IMR-90 (cell line): ENCODE data around the gene TMTC1. TPM values are rescaled to one million over a fixed set of nuclear protein-coding genes. Genes with fewer than 3 reads are reported as not detected.

Experiments
- ATAC-seq: fragments of 200-7000 bp; cut with Tn5 transposase; 2 replicates; pipeline ENCODE4 v1.9.1; 2020; ENCODE audit warnings: low read depth, mild to moderate bottlenecking, moderate library complexity
- BruUV-seq: library from RNA; stranded (reverse); fragments of 400-500 nt; replicated peaks from 2 replicates; lab custom pipeline; 2021; lab: Mats Ljungman, UMichigan
- CTCF ChIA-PET: fragments of 300-600 bp; formaldehyde crosslinking; extraction: SDS; loops from one replicate; lab custom pipeline; 2021; ENCODE audit warnings: antibody characterized with exemption; lab: Yijun Ruan, JAX
- POLR2A ChIA-PET: fragments of 300-600 bp; sonication (Branson Sonifier 250); formaldehyde crosslinking; loops from one replicate; lab custom pipeline; 2022; ENCODE audit warnings: antibody characterized with exemption; ENCODE audit not compliant: unreplicated experiment; lab: Charles Lee
- DNase-seq: peaks from one replicate; pipeline ENCODE4 v3.0.0; 2013
- H2AFZ ChIP-seq: replicated peaks from 2 replicates; pipeline ENCODE3; 2013; ENCODE audit warnings: low read length, mild to moderate bottlenecking; ENCODE audit not compliant: poor library complexity
- H2AK5ac ChIP-seq: 2 replicates; pipeline ENCODE4 v1.6.1; 2013; ENCODE audit warnings: low read depth, low read length, inconsistent platforms
- H2AK9ac ChIP-seq: replicated peaks from 2 replicates; pipeline ENCODE3; 2013; ENCODE audit warnings: mild to moderate bottlenecking, low read depth, low read length, moderate library complexity; ENCODE audit not compliant: poor library complexity
- H2BK120ac ChIP-seq: 2 replicates; pipeline ENCODE4 v1.6.1; 2013; ENCODE audit warnings: low read depth, low read length, inconsistent platforms
- H2BK15ac ChIP-seq: 3 replicates; pipeline ENCODE4 v1.6.1; 2013; ENCODE audit warnings: low read depth, low read length, inconsistent platforms
- H2BK20ac ChIP-seq: 2 replicates; pipeline ENCODE4 v1.6.1; 2013; ENCODE audit warnings: low read depth, mild to moderate bottlenecking, inconsistent platforms, low read length, moderate library complexity
- H2BK5ac ChIP-seq: 2 replicates; pipeline ENCODE4 v1.6.1; 2013; ENCODE audit warnings: mild to moderate bottlenecking, low read depth, low read length, inconsistent platforms; ENCODE audit not compliant: poor library complexity, severe bottlenecking
- H3K14ac ChIP-seq: replicated peaks from 2 replicates; pipeline ENCODE4 v1.6.1; 2013; ENCODE audit warnings: low read depth, low read length, inconsistent platforms
- H3K18ac ChIP-seq: 2 replicates; pipeline ENCODE4 v1.6.1; 2013; ENCODE audit warnings: low read depth, low read length, control low read depth
- H3K23ac ChIP-seq: 2 replicates; pipeline ENCODE4 v1.6.1; 2013; ENCODE audit warnings: low read depth, low read length, inconsistent platforms
- H3K27ac ChIP-seq: 2 replicates; pipeline ENCODE4 v1.5.1; 2013; ENCODE audit warnings: mild to moderate bottlenecking, control low read depth, low read length; ENCODE audit not compliant: insufficient read depth
- H3K27me3 ChIP-seq: 2 replicates; pipeline ENCODE4 v1.6.1; 2013; ENCODE audit warnings: low read length; ENCODE audit not compliant: control insufficient read depth, insufficient read depth
- H3K36me3 ChIP-seq: 2 replicates; pipeline ENCODE4 v1.6.1; 2013; ENCODE audit warnings: low read length, mixed read lengths; ENCODE audit not compliant: control insufficient read depth, insufficient read depth
- H3K4ac ChIP-seq: 2 replicates; pipeline ENCODE4 v1.6.1; 2013; ENCODE audit warnings: low read depth, low read length, inconsistent platforms
- H3K4me1 ChIP-seq: 2 replicates; pipeline ENCODE4 v1.6.1; 2013; ENCODE audit warnings: low read length, mixed read lengths; ENCODE audit not compliant: control insufficient read depth, insufficient read depth
- H3K4me2 ChIP-seq: 2 replicates; pipeline ENCODE4 v1.6.1; 2013; ENCODE audit warnings: low read depth, mild to moderate bottlenecking, control low read depth, low read length, moderate library complexity
- H3K4me3 ChIP-seq: 2 replicates; pipeline ENCODE4 v1.5.1; 2013; ENCODE audit warnings: low read depth, mild to moderate bottlenecking, control low read depth, low read length, moderate library complexity; ENCODE audit not compliant: insufficient read depth
- H3K56ac ChIP-seq: 2 replicates; pipeline ENCODE4 v1.6.1; 2013; ENCODE audit warnings: low read length, inconsistent platforms; ENCODE audit not compliant: insufficient read depth; ENCODE audit errors: extremely low read depth
- H3K79me1 ChIP-seq, 2 experiments: 2 replicates each; pipeline ENCODE4 v1.6.1; 2013; ENCODE audit warnings: low read length in 2 of 2, inconsistent platforms in 1 of 2, low read depth in 1 of 2
- H3K9ac ChIP-seq: 2 replicates; pipeline ENCODE4 v1.6.1; 2013; ENCODE audit warnings: low read depth, low read length, control low read depth
- H3K9me1 ChIP-seq: 2 replicates; pipeline ENCODE4 v1.6.1; 2013; ENCODE audit warnings: low read length, inconsistent platforms; ENCODE audit not compliant: insufficient read depth
- H3K9me3 ChIP-seq: 2 replicates; pipeline ENCODE4 v1.6.1; 2013; ENCODE audit warnings: low read length; ENCODE audit not compliant: control insufficient read depth, insufficient read depth
- H4K20me1 ChIP-seq: 2 replicates; pipeline ENCODE4 v1.6.1; 2013; ENCODE audit warnings: low read length, inconsistent platforms; ENCODE audit not compliant: insufficient read depth
- H4K5ac ChIP-seq: 2 replicates; pipeline ENCODE4 v1.6.1; 2013; ENCODE audit warnings: mild to moderate bottlenecking, low read depth, low read length, control low read depth
- H4K8ac ChIP-seq, 2 experiments: 2 replicates each; pipeline ENCODE4 v1.6.1; 2013; ENCODE audit warnings: low read depth in 2 of 2, low read length in 2 of 2, control low read depth in 1 of 2, inconsistent platforms in 1 of 2
- H4K91ac ChIP-seq: 2 replicates; pipeline ENCODE4 v1.6.1; 2013; ENCODE audit warnings: low read depth, low read length, inconsistent platforms; ENCODE audit not compliant: insufficient read depth
- BHLHE40 ChIP-seq: fragments of 150-350 bp; IDR thresholded peaks from 2 replicates; pipeline ENCODE4 v1.6.1; 2016; ENCODE audit warnings: mild to moderate bottlenecking, low read depth, low read length
- CEBPB ChIP-seq: IDR thresholded peaks from 2 replicates; pipeline ENCODE4 v1.6.1; 2012; ENCODE audit warnings: low read depth, low read length, improper control_type of control experiment
- CHD1 ChIP-seq: IDR thresholded peaks from 2 replicates; pipeline ENCODE4 v1.6.1; 2012; ENCODE audit warnings: low read depth, low read length, improper control_type of control experiment
- CTCF ChIP-seq: conservative IDR thresholded peaks from 2 replicates; pipeline ENCODE4 v1.5.1; 2012; ENCODE audit warnings: mild to moderate bottlenecking, low read depth, low read length, improper control_type of control experiment
- ELK1 ChIP-seq: fragments of 150-350 bp; IDR thresholded peaks from 2 replicates; pipeline ENCODE4 v1.6.1; 2016; ENCODE audit warnings: low read depth, mild to moderate bottlenecking, low read length, moderate library complexity, borderline replicate concordance
- FOS ChIP-seq: fragments of 150-350 bp; IDR thresholded peaks from 2 replicates; pipeline ENCODE4 v1.6.1; 2016; ENCODE audit warnings: low read depth, low read length
- MAFK ChIP-seq: IDR thresholded peaks from 2 replicates; pipeline ENCODE4 v1.6.1; 2012; ENCODE audit warnings: low read depth, low read length, improper control_type of control experiment
- MAZ ChIP-seq: IDR thresholded peaks from 2 replicates; pipeline ENCODE4 v1.6.1; 2012; ENCODE audit warnings: low read depth, mild to moderate bottlenecking, low read length, improper control_type of control experiment, moderate library complexity, borderline replicate concordance
- MXI1 ChIP-seq: IDR thresholded peaks from 2 replicates; pipeline ENCODE4 v1.6.1; 2012; ENCODE audit warnings: low read depth, mild to moderate bottlenecking, low read length, moderate library complexity, borderline replicate concordance
- NFE2L2 ChIP-seq: fragments of 150-350 bp; IDR thresholded peaks from 2 replicates; pipeline ENCODE4 v1.6.1; 2016; ENCODE audit warnings: low read depth, mild to moderate bottlenecking, low read length
- POLR2A ChIP-seq: IDR thresholded peaks from 2 replicates; pipeline ENCODE4 v1.6.1; 2012; ENCODE audit warnings: mild to moderate bottlenecking, low read depth, low read length
- RAD21 ChIP-seq: IDR thresholded peaks from 2 replicates; pipeline ENCODE4 v1.6.1; 2012; ENCODE audit warnings: low read length, improper control_type of control experiment
- RCOR1 ChIP-seq: IDR thresholded peaks from 2 replicates; pipeline ENCODE4 v1.6.1; 2012; ENCODE audit warnings: mild to moderate bottlenecking, low read length, improper control_type of control experiment; ENCODE audit not compliant: insufficient replicate concordance
- RFX5 ChIP-seq: IDR thresholded peaks from 2 replicates; pipeline ENCODE4 v1.8.0; 2012; ENCODE audit warnings: low read depth, mild to moderate bottlenecking, low read length, moderate library complexity
- SMC3 ChIP-seq: fragments of 150-350 bp; IDR thresholded peaks from 2 replicates; pipeline ENCODE4 v1.6.1; 2016; ENCODE audit warnings: low read depth, mild to moderate bottlenecking, antibody characterized with exemption, low read length, moderate library complexity
- WGBS, 2 experiments: methylation state at CpG; one replicate each; pipeline versions ENCODE4 v1.1.5 to v1.1.7; 2013; ENCODE audit warnings: missing lambda C conversion rate in 2 of 2; ENCODE audit not compliant: insufficient read length in 1 of 2; ENCODE audit errors: extremely low coverage in 2 of 2; 5-methylcytosine and 5-hydroxymethylcytosine counted together
- dilution Hi-C: fragments of 300-500 bp; cut with HindIII; formaldehyde crosslinking; loops from one replicate; pipeline ENCODE4 v1.14.3; 2018; ENCODE audit warnings: low sequenced_read_pairs; ENCODE audit not compliant: unreplicated experiment
- in situ Hi-C: fragments of 300-500 bp; cut with MboI; formaldehyde crosslinking; loops from 3 replicates; pipeline ENCODE4 v1.14.3; 2019; ENCODE audit warnings: low sequenced_read_pairs, inconsistent platforms, mixed read lengths
- intact Hi-C: fragments of 100-400 bp; cut with micrococcal nuclease; formaldehyde crosslinking; loops from 2 replicates; pipeline ENCODE4 v1.10.0; 2022
- polyA plus RNA-seq, 3 experiments: library from polyadenylated mRNA; depleted of rRNA; stranded (reverse); fragments of >200 nt; gene quantifications; 2 replicates each; pipeline ENCODE4 v1.2.3, GENCODE V29; 2012; ENCODE audit warnings: low replicate concordance in 1 of 3
- total RNA-seq: library from RNA; depleted of rRNA; stranded (reverse); fragments of >200 nt; gene quantifications from 2 replicates; pipeline ENCODE4 v1.2.3, GENCODE V29; 2012
- TF ChIP-seq, protein P1 (sequence below): fragments of 150-350 bp; IDR thresholded peaks from 2 replicates; pipeline ENCODE4 v1.6.1; 2017; ENCODE audit warnings: mild to moderate bottlenecking, antibody characterized with exemption, low read length, low read depth

The TMTC1 gene
- total and polyA plus RNA-seq, 2 of the 4 experiments (the other 2 are of a cell fraction), result 12.5 to 36.4 TPM

DNA sequence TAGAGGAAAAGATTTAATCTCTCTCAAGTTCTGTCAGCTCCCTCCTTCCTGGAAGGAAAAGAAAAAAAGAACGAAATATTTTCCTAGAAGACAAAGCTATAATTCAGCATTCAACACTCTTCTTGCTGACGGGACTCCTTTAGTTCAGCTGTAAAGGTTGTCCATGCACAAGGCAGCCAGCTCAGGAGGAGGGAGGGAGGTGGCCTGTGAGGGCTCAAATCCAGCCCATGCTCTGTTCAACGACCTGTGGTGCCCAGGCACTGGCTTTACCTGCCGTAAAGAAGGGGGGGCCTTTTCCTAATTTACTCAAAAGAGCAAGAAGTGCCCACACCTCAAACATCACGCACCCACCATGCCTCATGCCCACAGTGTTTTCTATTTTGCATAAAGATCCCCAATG lies 109.3 kb downstream of the TMTC1 start:
- no TSS peak for BruUV-seq
- Histone ChIP-seq H4K91ac (no peak overlapping the region), H4K20me1 (peaks cover 10% of the 10 kb centered on the region; the same call in 1 of the 2 replicates), H3K9me3 (no peaks in the 10 kb centered on the region), H3K4me1 (peaks cover 11% of the 10 kb centered on the region), H3K14ac (no peak overlapping the region), H3K27ac (no peak overlapping the region), H3K56ac (no peak overlapping the region), H4K8ac (no peak overlapping the region), H3K18ac (no peak overlapping the region), H3K36me3 (peaks cover 13% of the 10 kb centered on the region), H3K79me1 (peaks cover 14 to 23% of the 10 kb centered on the region in 2 experiments; a peak in 3 of 4 replicates), H3K4me2 (no peak overlapping the region), H4K5ac (no peak overlapping the region), H3K27me3 (no peaks in the 10 kb centered on the region), H2BK15ac (no peak overlapping the region), H2BK5ac (no peak overlapping the region), H3K9me1 (peaks cover 8% of the 10 kb centered on the region; the same call in 1 of the 2 replicates), H2BK120ac (no peak overlapping the region), H3K9ac (no peak overlapping the region), H3K4me3 (no peak overlapping the region), H2AK5ac (0 out of 2 replicates have a peak overlapping the region, but pooled peaks have one; percentile 30), H2BK20ac (no peak overlapping the region), H3K23ac (no peak overlapping the region), H3K4ac (no peak overlapping the region), H2AK9ac (no peak overlapping the region), H2AFZ (no peak overlapping the region)
- WGBS, 2 experiments, result no CpG with 5 or more reads among the region's 5 CpGs
- POLR2A ChIA-PET, result no interaction called here
- CTCF ChIA-PET, result interaction anchor here (0.6 to 0.9 kb wide), 2 partner anchors 123 to 766 kb away, joined by 3 to 4 read pairs; no protein-coding TSS in a partner anchor
- dilution Hi-C loops, result no loop called here
- in situ Hi-C loops, result no loop called here
- ATAC-seq, result no peak
- DNase-seq, result no peak
- intact Hi-C loops, result no loop called here
- TF ChIP-seq BHLHE40 (no peak), CHD1 (no peak), MAFK (no peak), SMC3 (no peak), CTCF (no peak), RAD21 (no peak), CEBPB (no peak), FOS (no peak), RFX5 (no peak), MXI1 (no peak), MAZ (no peak), POLR2A (no peak), RCOR1 (no peak), NFE2L2 (no peak), ELK1 (no peak)
- TF ChIP-seq, protein P1, sequence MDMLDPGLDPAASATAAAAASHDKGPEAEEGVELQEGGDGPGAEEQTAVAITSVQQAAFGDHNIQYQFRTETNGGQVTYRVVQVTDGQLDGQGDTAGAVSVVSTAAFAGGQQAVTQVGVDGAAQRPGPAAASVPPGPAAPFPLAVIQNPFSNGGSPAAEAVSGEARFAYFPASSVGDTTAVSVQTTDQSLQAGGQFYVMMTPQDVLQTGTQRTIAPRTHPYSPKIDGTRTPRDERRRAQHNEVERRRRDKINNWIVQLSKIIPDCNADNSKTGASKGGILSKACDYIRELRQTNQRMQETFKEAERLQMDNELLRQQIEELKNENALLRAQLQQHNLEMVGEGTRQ, result no peak
